ENCODE data around the gene HPGDS. TPM values are rescaled to one million over a fixed set of nuclear protein-coding genes. Genes with fewer than 3 reads are reported as not detected.
A peak's percentile ranks its signal among the peaks of the same experiment; 100 is the strongest.

The HPGDS gene
- total RNA-seq, 1 donor from 2014 or later = 3.3 TPM

DNA sequence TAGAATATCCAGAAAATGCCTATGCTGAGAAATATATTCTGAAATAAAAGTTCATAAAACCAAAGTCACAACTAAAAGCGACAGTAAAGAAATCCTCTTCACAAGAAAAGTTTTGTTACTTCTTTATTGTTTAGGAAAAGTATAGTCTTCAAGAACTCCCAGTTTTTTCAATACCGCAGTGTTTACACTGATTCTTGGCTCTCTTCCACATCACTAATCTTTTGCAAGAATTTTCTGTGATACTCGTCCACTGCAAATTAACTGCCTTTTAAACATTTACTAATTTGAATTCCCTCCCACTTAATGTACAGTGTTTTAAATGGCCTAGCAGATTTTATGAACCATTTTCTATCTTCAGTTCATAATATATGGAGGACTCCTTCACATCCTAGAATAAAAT is 65.1 kb downstream of the HPGDS start:
- intact Hi-C loops (cut with DNase I) = no loop called here

DNA sequence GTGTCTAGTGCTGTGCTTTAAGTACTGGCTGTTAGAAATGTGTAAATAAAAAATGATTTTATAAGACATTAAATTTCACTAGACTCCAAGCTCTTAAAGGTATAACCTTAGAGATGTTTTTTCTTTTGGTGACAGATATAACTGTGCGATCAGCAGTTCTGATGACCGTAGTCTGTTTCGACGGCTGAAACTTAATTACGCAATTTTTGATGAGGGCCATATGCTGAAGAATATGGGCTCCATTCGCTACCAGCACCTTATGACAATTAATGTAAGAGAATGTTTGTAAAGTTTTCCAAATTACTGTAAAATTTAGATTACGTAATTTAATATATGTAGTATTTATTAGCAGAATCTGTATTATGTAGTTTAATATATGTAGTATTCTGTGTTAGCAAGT is 66.4 kb downstream of the HPGDS start:
- DNase-seq (no peak), ATAC-seq (ENCODE audit: poor library complexity) (no peak)
- intact Hi-C loops (cut with DNase I) = no loop called here

More for the DNA sequence above, 65.1 kb downstream of the HPGDS start:
- DNase-seq (no peak), ATAC-seq (ENCODE audit: poor library complexity) (no peak)

DNA sequence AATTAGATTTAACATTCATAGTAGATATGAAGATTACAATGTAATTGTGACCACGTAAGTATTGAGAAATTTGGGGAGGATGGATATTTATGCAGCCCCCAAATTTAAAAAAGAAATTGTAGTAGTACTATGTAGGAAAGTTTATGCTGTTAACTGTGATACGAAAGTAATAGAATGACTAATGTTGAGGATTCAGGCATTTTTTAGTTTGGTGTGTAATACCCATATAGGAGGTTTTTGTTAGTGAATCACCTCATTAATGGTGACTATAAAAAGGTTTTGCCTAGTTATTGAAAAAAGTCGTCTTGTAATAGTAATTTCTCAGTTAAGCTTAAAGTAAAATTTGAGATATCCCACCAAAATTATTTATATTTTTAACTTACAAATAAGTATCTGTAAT is 67.7 kb downstream of the HPGDS start:
- DNase-seq (no peak), ATAC-seq (ENCODE audit: poor library complexity) (no peak)
- intact Hi-C loops (cut with DNase I) = no loop called here

DNA sequence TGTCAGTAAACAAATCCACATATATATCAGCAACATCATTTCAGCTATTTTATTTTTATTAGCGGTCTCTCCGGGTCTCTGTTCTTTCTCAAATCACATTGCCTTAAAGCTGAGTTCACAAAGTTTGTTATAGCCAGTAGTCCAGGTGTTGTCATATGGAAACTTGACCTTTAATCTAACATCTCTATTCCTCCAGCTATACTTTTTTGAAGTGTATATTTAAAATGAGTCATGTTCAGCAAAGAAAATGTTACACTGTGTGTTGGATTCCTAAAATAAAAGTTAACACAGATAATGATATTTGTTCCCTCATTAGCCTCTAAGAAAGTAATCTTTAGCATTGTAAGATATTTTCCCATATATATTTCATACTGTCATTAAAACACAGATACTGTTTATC is 71.4 kb downstream of the HPGDS start:
- DNase-seq (no peak), ATAC-seq (ENCODE audit: poor library complexity) (no peak)
- intact Hi-C loops (cut with DNase I) = no loop called here

- intact Hi-C loops (cut with DNase I) = no loop called here
- no peak for ATAC-seq (ENCODE audit: poor library complexity)
Observed at GRCh38 chr4:94267037-94267436, 75.6 kb downstream of the HPGDS start.

GRCh38 chr4:94262163-94263016 is 80.2 kb downstream of the HPGDS start:
- ATAC-seq (ENCODE audit: poor library complexity) (no peak), DNase-seq (no peak)
- intact Hi-C loops (cut with DNase I) = no loop called here

More at GRCh38 chr4:94267037-94267436, 75.6 kb downstream of the HPGDS start:
- no peak for DNase-seq

GRCh38 chr4:94256828-94257227 is 85.8 kb downstream of the HPGDS start:
- ATAC-seq (ENCODE audit: poor library complexity) = peak; percentile 52

GRCh38 chr4:94256144-94256783 is 86.4 kb downstream of the HPGDS start:
- no peak for ATAC-seq (ENCODE audit: poor library complexity)
- intact Hi-C loops (cut with DNase I) = loop anchor here (10.0 kb wide), 1 partner anchor 461 kb away; no protein-coding TSS in a partner anchor

More at GRCh38 chr4:94256828-94257227, 85.8 kb downstream of the HPGDS start:
- intact Hi-C loops (cut with DNase I) = loop anchor here (10.0 kb wide), 1 partner anchor 462 kb away; no protein-coding TSS in a partner anchor
- DNase-seq = no peak

DNA sequence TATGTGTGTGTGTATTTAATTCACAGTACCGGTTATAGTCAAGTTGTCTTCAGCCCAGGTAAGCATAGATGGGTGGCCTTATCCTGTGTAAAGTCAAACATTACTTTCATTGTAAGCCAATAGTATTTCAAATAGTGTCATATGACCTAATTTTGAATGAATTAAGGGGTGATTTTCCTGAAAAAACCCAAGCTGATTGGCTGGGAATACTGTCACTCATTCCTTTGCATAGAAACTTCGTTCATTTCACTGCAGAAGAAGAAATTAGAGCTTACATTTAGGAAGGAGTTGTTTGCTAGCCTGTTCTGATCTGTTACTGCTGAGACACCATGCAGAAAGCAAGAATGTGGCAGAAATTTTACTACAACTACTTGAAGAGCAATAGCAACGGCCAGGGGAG is 89.6 kb downstream of the HPGDS start:
- no peak for DNase-seq
- intact Hi-C loops (cut with DNase I) = loop anchor here (10.0 kb wide), 1 partner anchor 458 kb away; no protein-coding TSS in a partner anchor
- no peak for ATAC-seq (ENCODE audit: poor library complexity)

More at GRCh38 chr4:94256144-94256783, 86.4 kb downstream of the HPGDS start:
- DNase-seq = no peak

GRCh38 chr4:94251094-94251493 is 91.5 kb downstream of the HPGDS start:
- intact Hi-C loops (cut with DNase I) = loop anchor here (10.0 kb wide), 1 partner anchor 456 kb away; no protein-coding TSS in a partner anchor
- DNase-seq = no peak
- no peak for ATAC-seq (ENCODE audit: poor library complexity)

Other genes starting within 250 kb of the HPGDS start
- gene SMARCAD1, start 135.0 kb downstream of the HPGDS start, total RNA-seq = 10.4 TPM
- gene PDLIM5, start 109.1 kb upstream of the HPGDS start, total RNA-seq = 979 TPM

Measured in Right ventricle myocardium superior (tissue), 1 donor.